GM18519 (cell line): ENCODE results near the gene RNASEH2B.

Source experiments
- ATAC-seq: cut with Tn5 transposase; IDR thresholded peaks from one replicate; pipeline ENCODE4 v1.9.1; 2021; ENCODE audit warnings: mild to moderate bottlenecking, moderate library complexity; ENCODE audit not compliant: unreplicated experiment, low FRiP score

Gene RNASEH2B

GRCh38 chr13:50905256-50905655 is 4.3 kb upstream of the RNASEH2B start:
- ATAC-seq: no peak

GRCh38 chr13:50907781-50908180 is 1.8 kb upstream of the RNASEH2B start:
- ATAC-seq: no peak

GRCh38 chr13:50908371-50908770 is 1.2 kb upstream of the RNASEH2B start:
- ATAC-seq: no peak

GRCh38 chr13:50910485-50910805 is 854 bp downstream of the RNASEH2B start:
- no peak for ATAC-seq

GRCh38 chr13:50911081-50911631 is 1.6 kb downstream of the RNASEH2B start:
- ATAC-seq: no peak

GRCh38 chr13:50911937-50912795 is 2.6 kb downstream of the RNASEH2B start:
- peak; percentile 36 for ATAC-seq

GRCh38 chr13:50912851-50913250 is 3.3 kb downstream of the RNASEH2B start:
- no peak for ATAC-seq

- ATAC-seq: no peak
Observed at GRCh38 chr13:50914176-50914700, 4.6 kb downstream of the RNASEH2B start.

GRCh38 chr13:50914848-50915247 is 5.3 kb downstream of the RNASEH2B start:
- ATAC-seq: no peak

GRCh38 chr13:50915565-50915964 is 6.0 kb downstream of the RNASEH2B start:
- peak; percentile 42 for ATAC-seq

- ATAC-seq: no peak
Observed at GRCh38 chr13:50916701-50917184, 7.2 kb downstream of the RNASEH2B start.

GRCh38 chr13:50917572-50917971 is 8.0 kb downstream of the RNASEH2B start:
- ATAC-seq: no peak

GRCh38 chr13:50918567-50918966 is 9.0 kb downstream of the RNASEH2B start:
- no peak for ATAC-seq

- no peak for ATAC-seq
Observed at GRCh38 chr13:50919277-50919676, 9.7 kb downstream of the RNASEH2B start.

GRCh38 chr13:50921706-50922105 is 12.1 kb downstream of the RNASEH2B start:
- ATAC-seq: no peak

- ATAC-seq: no peak
Observed at GRCh38 chr13:50923272-50923671, 13.7 kb downstream of the RNASEH2B start.

GRCh38 chr13:50924025-50924424 is 14.4 kb downstream of the RNASEH2B start:
- no peak for ATAC-seq

GRCh38 chr13:50927701-50928100 is 18.1 kb downstream of the RNASEH2B start:
- ATAC-seq: no peak

GRCh38 chr13:50928102-50928501 is 18.5 kb downstream of the RNASEH2B start:
- ATAC-seq: no peak

- ATAC-seq: no peak
Observed at GRCh38 chr13:50928659-50929462, 19.3 kb downstream of the RNASEH2B start.

GRCh38 chr13:50932091-50932490 is 22.5 kb downstream of the RNASEH2B start:
- no peak for ATAC-seq
